ENCODE data around the gene ERMAP.
A peak's percentile ranks its signal among the peaks of the same experiment; 100 is the strongest.

DNA sequence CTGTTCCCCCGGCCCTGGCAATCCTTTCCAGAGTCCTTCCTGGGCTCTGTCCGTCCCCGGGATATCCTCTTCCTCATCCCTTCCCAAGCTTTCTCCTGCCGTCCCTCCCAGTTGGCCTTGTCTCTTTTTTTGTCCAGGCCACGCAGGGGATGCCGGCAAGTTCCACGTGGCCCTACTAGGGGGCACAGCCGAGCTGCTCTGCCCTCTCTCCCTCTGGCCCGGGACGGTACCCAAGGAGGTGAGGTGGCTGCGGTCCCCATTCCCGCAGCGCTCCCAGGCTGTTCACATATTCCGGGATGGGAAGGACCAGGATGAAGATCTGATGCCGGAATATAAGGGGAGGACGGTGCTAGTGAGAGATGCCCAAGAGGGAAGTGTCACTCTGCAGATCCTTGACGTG, 13.7 kb downstream of the ERMAP start:
- no peak for TF ChIP-seq EZH2 (IDR thresholded peaks at IDR 0.05; ENCODE audit: low read depth, low read length, severe bottlenecking)
- TF ChIP-seq ZNF274 (IDR thresholded peaks at IDR 0.05; ENCODE audit: borderline replicate concordance, extremely low read depth, low read length): no peak
- TF ChIP-seq, protein P1, sequence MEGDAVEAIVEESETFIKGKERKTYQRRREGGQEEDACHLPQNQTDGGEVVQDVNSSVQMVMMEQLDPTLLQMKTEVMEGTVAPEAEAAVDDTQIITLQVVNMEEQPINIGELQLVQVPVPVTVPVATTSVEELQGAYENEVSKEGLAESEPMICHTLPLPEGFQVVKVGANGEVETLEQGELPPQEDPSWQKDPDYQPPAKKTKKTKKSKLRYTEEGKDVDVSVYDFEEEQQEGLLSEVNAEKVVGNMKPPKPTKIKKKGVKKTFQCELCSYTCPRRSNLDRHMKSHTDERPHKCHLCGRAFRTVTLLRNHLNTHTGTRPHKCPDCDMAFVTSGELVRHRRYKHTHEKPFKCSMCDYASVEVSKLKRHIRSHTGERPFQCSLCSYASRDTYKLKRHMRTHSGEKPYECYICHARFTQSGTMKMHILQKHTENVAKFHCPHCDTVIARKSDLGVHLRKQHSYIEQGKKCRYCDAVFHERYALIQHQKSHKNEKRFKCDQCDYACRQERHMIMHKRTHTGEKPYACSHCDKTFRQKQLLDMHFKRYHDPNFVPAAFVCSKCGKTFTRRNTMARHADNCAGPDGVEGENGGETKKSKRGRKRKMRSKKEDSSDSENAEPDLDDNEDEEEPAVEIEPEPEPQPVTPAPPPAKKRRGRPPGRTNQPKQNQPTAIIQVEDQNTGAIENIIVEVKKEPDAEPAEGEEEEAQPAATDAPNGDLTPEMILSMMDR (IDR thresholded peaks at IDR 0.05; ENCODE audit: control extremely low read depth in 1 of 3, insufficient read depth in 1 of 3, low read depth in 1 of 3, low read length in 3 of 3): peak; percentile 18 to 51 (median 41); a peak in 3 of 4 replicates
- TF ChIP-seq POLR2A (IDR thresholded peaks at IDR 0.05; ENCODE audit: control extremely low read depth in 1 of 2, low read depth in 2 of 2, low read length in 2 of 2): no peak
- no peak for TF ChIP-seq MAFK (IDR thresholded peaks at IDR 0.05; ENCODE audit: low read depth, low read length)
- TF ChIP-seq YY1 (IDR thresholded peaks at IDR 0.05; ENCODE audit: low read depth, low read length): no peak
- TF ChIP-seq, protein P2, sequence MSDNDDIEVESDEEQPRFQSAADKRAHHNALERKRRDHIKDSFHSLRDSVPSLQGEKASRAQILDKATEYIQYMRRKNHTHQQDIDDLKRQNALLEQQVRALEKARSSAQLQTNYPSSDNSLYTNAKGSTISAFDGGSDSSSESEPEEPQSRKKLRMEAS (IDR thresholded peaks at IDR 0.05): peak; percentile 59
- no peak for TF ChIP-seq KDM5A (IDR thresholded peaks at IDR 0.05; ENCODE audit: low read length)
- no peak for TF ChIP-seq SUZ12 (IDR thresholded peaks at IDR 0.05; ENCODE audit: low read length)
- no peak for TF ChIP-seq BCL11A (IDR thresholded peaks at IDR 0.05; ENCODE audit: low read depth in 2 of 2, low read length in 2 of 2)
- TF ChIP-seq CEBPB (IDR thresholded peaks at IDR 0.05; ENCODE audit: low read depth, low read length): no peak

All from H1 (cell line).